Urinary bladder (tissue), 4 donors: ENCODE measurements around the gene SYT13. TPM values are rescaled to one million over a fixed set of nuclear protein-coding genes. Genes with fewer than 3 reads are reported as not detected.

Experiments used
- DNase-seq: peaks from one replicate; pipeline ENCODE4 v3.0.0-alpha.2; 2015; ENCODE audit errors: extremely low spot score
- H3K27ac ChIP-seq: one replicate; pipeline ENCODE4 v1.5.1; 2013; ENCODE audit warnings: low read depth, mild to moderate bottlenecking, moderate library complexity
- H3K36me3 ChIP-seq: one replicate; pipeline ENCODE4 v1.6.1; 2013; ENCODE audit warnings: mild to moderate bottlenecking, moderate library complexity; ENCODE audit not compliant: insufficient read depth
- H3K4me1 ChIP-seq: one replicate; pipeline ENCODE4 v1.6.1; 2013; ENCODE audit warnings: mild to moderate bottlenecking, moderate library complexity; ENCODE audit not compliant: insufficient read depth
- H3K4me3 ChIP-seq: one replicate; pipeline ENCODE4 v1.5.1; 2013; ENCODE audit warnings: low read depth, low read length
- WGBS: extraction: QIAGEN DNeasy Blood & Tissue Kit; methylation state at CpG from one replicate; pipeline ENCODE4 v1.1.7; 2013; 5-methylcytosine and 5-hydroxymethylcytosine counted together
- polyA plus RNA-seq: library from polyadenylated mRNA; stranded (reverse); fragments of 200-250 nt; gene quantifications from one replicate; pipeline ENCODE4 v1.2.3, GENCODE V29; 2013
- total RNA-seq: library from RNA; depleted of rRNA; stranded (reverse); fragments of >200 nt; gene quantifications from one replicate; pipeline ENCODE4 v1.2.3, GENCODE V29; 2014
- donor health status: healthy with polysubstance abuse.
- donor health status: healthy.

SYT13 gene
- total and polyA plus RNA-seq, 2 donors = 0.37 TPM; not detected in 1

- peaks cover 3% of the 10 kb centered on the region for H3K36me3 ChIP-seq
These were observed 76.9 kb downstream of the SYT13 start for GRCh38 chr11:45209000-45209879.

GRCh38 chr11:45208135-45208534 lies 78.0 kb downstream of the SYT13 start:
- Histone ChIP-seq H3K36me3 (peaks cover 3% of the 10 kb centered on the region), H3K27ac (no peak overlapping the region), H3K4me1 (no peaks in the 10 kb centered on the region), H3K4me3 (no peak overlapping the region)
- peak; percentile 25 for DNase-seq
- WGBS = 83% methylated on average over 8 of the region's 8 CpGs

More at GRCh38 chr11:45209000-45209879, 76.9 kb downstream of the SYT13 start:
- H3K27ac ChIP-seq = peak overlapping the region; percentile 54
- DNase-seq = no peak
- WGBS = 61% methylated on average over 35 of the region's 35 CpGs
- H3K4me1 ChIP-seq = no peaks in the 10 kb centered on the region
- H3K4me3 ChIP-seq = no peak overlapping the region

- no peak for DNase-seq
- Histone ChIP-seq H3K4me3 (no peak overlapping the region), H3K4me1 (no peaks in the 10 kb centered on the region), H3K27ac (no peak overlapping the region), H3K36me3 (no peaks in the 10 kb centered on the region)
- WGBS = 65% methylated on average over 7 of the region's 7 CpGs
These were observed 80.2 kb downstream of the SYT13 start for GRCh38 chr11:45205978-45206377.

- no peaks in the 10 kb centered on the region for H3K4me1 ChIP-seq
- DNase-seq = no peak
- H3K36me3 ChIP-seq = no peaks in the 10 kb centered on the region
- no peak overlapping the region for H3K4me3 ChIP-seq
- H3K27ac ChIP-seq = no peak overlapping the region
- 61% methylated on average over 8 of the region's 8 CpGs for WGBS
These were observed 81.4 kb downstream of the SYT13 start for GRCh38 chr11:45204761-45205160.

GRCh38 chr11:45193695-45194094 lies 92.4 kb downstream of the SYT13 start:
- H3K27ac ChIP-seq = no peak overlapping the region
- H3K36me3 ChIP-seq = no peaks in the 10 kb centered on the region
- no peak overlapping the region for H3K4me3 ChIP-seq
- DNase-seq = no peak
- 60% methylated on average over 6 of the region's 6 CpGs for WGBS
- no peaks in the 10 kb centered on the region for H3K4me1 ChIP-seq

Other genes starting within 250 kb of the SYT13 start
- gene PRDM11, start 139.7 kb downstream of the SYT13 start, total RNA-seq = 13.7 TPM
- 17.2 TPM for gene PRDM11, start 139.7 kb downstream of the SYT13 start, polyA plus RNA-seq